HL-60 (cell line): ENCODE measurements around the gene NHEJ1. TPM values are rescaled to one million over a fixed set of nuclear protein-coding genes. Genes with fewer than 3 reads are reported as not detected.

Experiments
- DNase-seq, 2 experiments: peaks; one replicate each; pipeline ENCODE4 v3.0.0-alpha.2; 2010 to 2020; ENCODE audit warnings: low read depth in 1 of 2, low spot score in 1 of 2
- H3K27ac ChIP-seq: fragments of 250-450 bp; sonication (Bioruptor Pico); replicated peaks from 2 replicates; pipeline ENCODE4 v1.5.1; 2020; ENCODE audit warnings: mild to moderate bottlenecking, moderate library complexity
- H3K27me3 ChIP-seq: fragments of 250-450 bp; sonication (Bioruptor Pico); 2 replicates; pipeline ENCODE4 v1.5.1; 2021; ENCODE audit warnings: mild to moderate bottlenecking, moderate library complexity; ENCODE audit not compliant: insufficient read depth, poor library complexity, severe bottlenecking
- H3K4me3 ChIP-seq: replicated peaks from 2 replicates; pipeline ENCODE4 v1.5.1; 2011; ENCODE audit warnings: mild to moderate bottlenecking, control low read depth, low read length; ENCODE audit not compliant: insufficient read depth
- CTCF ChIP-seq: IDR thresholded peaks from one replicate; pipeline ENCODE4 v1.5.1; 2011; ENCODE audit warnings: low read length, control low read depth, inconsistent platforms; ENCODE audit not compliant: insufficient read depth
- GABPA ChIP-seq: IDR thresholded peaks from 2 replicates; pipeline ENCODE4 v1.6.1; 2012; ENCODE audit warnings: low read depth
- POLR2AphosphoS5 ChIP-seq: IDR thresholded peaks from 2 replicates; pipeline ENCODE4 v1.6.1; 2012; ENCODE audit warnings: low read depth
- REST ChIP-seq: IDR thresholded peaks from 2 replicates; pipeline ENCODE4 v1.6.1; 2012; ENCODE audit warnings: low read depth; ENCODE audit not compliant: insufficient replicate concordance
- microRNA-seq: library from miRNA; unstranded; fragments of <30 nt; microRNA quantifications from one replicate; pipeline ENCODE4, GENCODE V29; 2018

Gene NHEJ1

GRCh38 chr2:219025637-219026585 lies 134.7 kb downstream of the NHEJ1 start:
- TF ChIP-seq REST (no peak), CTCF (no peak), POLR2AphosphoS5 (no peak), GABPA (no peak)
- H3K27me3 ChIP-seq, result peaks cover 7% of the 10 kb centered on the region
- no peak overlapping the region for H3K27ac ChIP-seq
- DNase-seq, result no peak
- H3K4me3 ChIP-seq, result no peak overlapping the region

Small RNAs within 50 kb of the gene (microRNA-seq; reads per million reads assigned to microRNA genes)
- gene MIR3131, result not detected
